OCI-LY3 (cell line): ENCODE measurements around the gene CACNB4.

ENCODE experiments used
- H2AFZ ChIP-seq: fragments of 200-600, 300-600 bp; shearing (Covaris generic); 2 replicates; pipeline ENCODE4 v1.6.0; 2014; ENCODE audit warnings: antibody characterized with exemption, low read depth, low read length
- H3K27ac ChIP-seq: fragments of 200-600, 300-600 bp; sonication (generic); 2 replicates; pipeline ENCODE4 v1.5.1; 2014; ENCODE audit warnings: mild to moderate bottlenecking, low read length, moderate library complexity, mixed read lengths
- H3K27me3 ChIP-seq: fragments of 200-600, 300-600 bp; sonication (generic); 2 replicates; pipeline ENCODE4 v1.6.1; 2014; ENCODE audit warnings: low read depth, low read length, mixed read lengths
- H3K36me3 ChIP-seq: fragments of 200-600, 300-600 bp; sonication (generic); replicated peaks from 2 replicates; pipeline ENCODE3; 2014; ENCODE audit warnings: low read depth, low read length, mixed read lengths
- H3K4me1 ChIP-seq: fragments of 300-600, 200-600 bp; sonication (generic); 2 replicates; pipeline ENCODE4 v1.6.1; 2014; ENCODE audit warnings: low read length, mixed read lengths
- H3K4me2 ChIP-seq: fragments of 200-600, 300-600 bp; sonication (generic); 2 replicates; pipeline ENCODE4 v1.6.1; 2014; ENCODE audit warnings: low read length, mixed read lengths
- H3K4me3 ChIP-seq: fragments of 300-600, 200-600 bp; sonication (generic); 2 replicates; pipeline ENCODE4 v1.5.1; 2014; ENCODE audit warnings: antibody characterized with exemption, mild to moderate bottlenecking, low read length, moderate library complexity
- H3K79me2 ChIP-seq: fragments of 300-600, 200-600 bp; shearing (Covaris generic); 2 replicates; pipeline ENCODE4 v1.6.1; 2014; ENCODE audit warnings: mild to moderate bottlenecking, low read length, mixed read lengths
- H3K9ac ChIP-seq: fragments of 300-600, 200-600 bp; shearing (Covaris generic); 2 replicates; pipeline ENCODE4 v1.6.0; 2014; ENCODE audit warnings: mild to moderate bottlenecking, low read length, moderate library complexity
- H3K9me3 ChIP-seq: fragments of 200-600, 300-600 bp; shearing (Covaris generic); 2 replicates; pipeline ENCODE4 v1.6.1; 2014; ENCODE audit warnings: low read length, mixed read lengths; ENCODE audit not compliant: insufficient read depth
- H4K20me1 ChIP-seq: fragments of 200-600, 300-600 bp; sonication (generic); 2 replicates; pipeline ENCODE4 v1.6.1; 2016; ENCODE audit warnings: low read length, mixed read lengths; ENCODE audit not compliant: insufficient read depth
- CTCF ChIP-seq: fragments of 200-600, 300-600 bp; sonication (generic); IDR thresholded peaks from 2 replicates; pipeline ENCODE4 v1.5.1; 2014; ENCODE audit warnings: antibody characterized with exemption, low read length, low read depth
- EZH2phosphoT487 ChIP-seq: fragments of 200-600 bp; shearing (Covaris generic); IDR thresholded peaks from 2 replicates; pipeline ENCODE4 v1.6.1; 2018; ENCODE audit warnings: antibody characterized with exemption, mixed run types, low read depth

CACNB4 gene

GRCh38 chr2:151978709-151979108 lies 120.1 kb downstream of the CACNB4 start:
- Histone ChIP-seq H3K27me3 (peaks cover 8% of the 10 kb centered on the region), H3K36me3 (no peaks in the 10 kb centered on the region), H3K4me3 (no peak overlapping the region), H4K20me1 (no peaks in the 10 kb centered on the region), H3K4me2 (no peak overlapping the region), H3K9ac (no peak overlapping the region), H2AFZ (no peak overlapping the region), H3K9me3 (no peaks in the 10 kb centered on the region), H3K79me2 (no peaks in the 10 kb centered on the region), H3K27ac (no peak overlapping the region), H3K4me1 (no peaks in the 10 kb centered on the region)
- TF ChIP-seq CTCF = no peak
- no peak for TF ChIP-seq EZH2phosphoT487

GRCh38 chr2:151977631-151978030 lies 121.2 kb downstream of the CACNB4 start:
- Histone ChIP-seq H3K27me3 (peaks cover 13% of the 10 kb centered on the region), H3K27ac (no peak overlapping the region), H3K79me2 (no peaks in the 10 kb centered on the region), H4K20me1 (no peaks in the 10 kb centered on the region), H3K4me3 (no peak overlapping the region), H2AFZ (no peak overlapping the region), H3K9me3 (no peaks in the 10 kb centered on the region), H3K4me1 (no peaks in the 10 kb centered on the region), H3K36me3 (no peaks in the 10 kb centered on the region), H3K4me2 (no peak overlapping the region), H3K9ac (no peak overlapping the region)
- no peak for TF ChIP-seq EZH2phosphoT487

- Histone ChIP-seq H3K9me3 (no peaks in the 10 kb centered on the region), H3K27ac (no peak overlapping the region), H3K79me2 (no peaks in the 10 kb centered on the region), H3K9ac (no peak overlapping the region), H3K4me2 (peak overlapping the region; percentile 28; the same call in 1 of the 2 replicates), H2AFZ (no peak overlapping the region), H3K4me3 (no peak overlapping the region), H4K20me1 (no peaks in the 10 kb centered on the region), H3K36me3 (no peaks in the 10 kb centered on the region), H3K4me1 (no peaks in the 10 kb centered on the region), H3K27me3 (peaks cover 20% of the 10 kb centered on the region)
- TF ChIP-seq EZH2phosphoT487 (no peak), CTCF (no peak)
These were observed 121.9 kb downstream of the CACNB4 start for GRCh38 chr2:151976945-151977353.

GRCh38 chr2:151975460-151976414 lies 123.1 kb downstream of the CACNB4 start:
- Histone ChIP-seq H3K4me3 (no peak overlapping the region), H3K79me2 (no peaks in the 10 kb centered on the region), H2AFZ (no peak overlapping the region), H3K4me2 (no peak overlapping the region), H3K9ac (no peak overlapping the region), H4K20me1 (no peaks in the 10 kb centered on the region), H3K4me1 (no peaks in the 10 kb centered on the region), H3K36me3 (no peaks in the 10 kb centered on the region), H3K27me3 (peaks cover 18% of the 10 kb centered on the region), H3K27ac (no peak overlapping the region), H3K9me3 (no peaks in the 10 kb centered on the region)
- TF ChIP-seq CTCF (no peak), EZH2phosphoT487 (no peak)
